Measurements from ENCODE around the gene CIB2. TPM values are rescaled to one million over a fixed set of nuclear protein-coding genes. Genes with fewer than 3 reads are reported as not detected.
A peak's percentile ranks its signal among the peaks of the same experiment; 100 is the strongest.

Gene CIB2
- total RNA-seq, 8 experiments from 2014 or later, result 0.56 to 27.4 (median 19.9) TPM

DNA sequence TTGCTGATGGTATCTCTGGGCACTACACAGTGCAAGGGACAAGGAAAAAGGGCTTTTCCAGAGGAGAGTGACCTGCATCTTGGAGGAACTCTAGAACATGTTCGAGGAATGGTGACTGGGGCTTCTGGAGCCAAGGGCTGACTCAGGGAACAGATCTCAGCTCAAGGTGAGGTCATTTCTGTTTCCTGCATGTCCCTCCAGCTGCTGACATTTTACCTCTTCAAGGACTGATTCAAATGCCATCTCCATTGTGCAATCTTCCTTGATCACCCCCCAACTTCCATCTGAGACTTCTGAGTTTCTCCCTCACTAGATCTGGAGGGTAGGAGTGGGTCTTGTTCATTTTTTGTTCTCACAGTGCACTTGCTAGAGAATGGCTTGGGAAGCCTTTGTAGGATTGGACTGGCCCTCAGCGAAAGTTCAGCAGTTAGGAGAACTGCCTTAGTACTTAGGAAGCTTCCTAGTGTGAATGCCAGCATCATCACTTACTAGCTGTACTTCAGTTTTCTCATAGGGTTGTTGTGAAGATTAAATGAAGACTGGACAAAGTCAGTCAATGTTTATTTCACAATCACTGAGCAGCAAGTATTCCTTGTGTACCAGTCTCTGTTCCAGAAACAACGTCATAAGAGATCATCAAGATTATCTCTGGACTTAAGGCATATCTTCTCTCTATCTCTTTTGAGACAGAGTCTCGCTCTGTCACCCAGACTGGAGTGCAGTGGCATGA, 15.3 kb upstream of the CIB2 start:
- 71 to 100% (median 83%) methylated on average over 1 to 4 of the region's 4 CpGs; no CpG with 5 or more reads in 3 of the 10 experiments for WGBS, 10 experiments
- H3K4me1 ChIP-seq (replicated peaks in 1 of 2), result peaks cover 4 to 15% of the 10 kb centered on the region in 2 donors
- no peak overlapping the region for H3K4me3 ChIP-seq
- H3K27ac ChIP-seq, result no peak overlapping the region
- in situ Hi-C loops (cut with MboI; ENCODE audit: low pct_unique_long_range_greater_than_20kb in 2 of 9, low sequenced_read_pairs in 9 of 9, unreplicated experiment in 9 of 9), result no loop called here
- ATAC-seq (replicated peaks in 6 of 8), result no peak

DNA sequence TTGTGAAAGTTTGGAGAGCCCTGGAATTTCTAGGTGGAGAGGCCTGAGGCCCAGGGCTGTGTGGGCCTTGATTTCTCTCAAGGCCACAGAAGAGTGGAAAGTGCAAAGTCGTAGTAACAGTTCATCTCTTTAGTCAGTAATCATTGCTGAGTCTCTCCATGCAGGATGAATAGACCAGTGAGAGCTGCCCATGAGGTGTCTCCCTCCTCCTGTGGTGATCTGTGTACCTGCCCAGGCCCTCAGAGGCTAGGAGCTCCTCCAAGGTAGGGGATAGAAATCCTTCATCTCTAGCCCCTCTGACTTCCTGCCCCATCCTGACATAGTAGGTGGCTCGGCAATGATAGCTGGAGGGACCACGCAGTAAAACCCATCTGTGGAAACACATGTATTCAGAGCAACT, 11.1 kb upstream of the CIB2 start:
- Histone ChIP-seq H3K27ac (no peak overlapping the region), H3K4me3 (no peak overlapping the region), H3K4me1 (replicated peaks in 1 of 2) (no peaks in the 10 kb centered on the region)
- in situ Hi-C loops (cut with MboI; ENCODE audit: low pct_unique_long_range_greater_than_20kb in 2 of 9, low sequenced_read_pairs in 9 of 9, unreplicated experiment in 9 of 9), result no loop called here
- WGBS, 10 experiments, result 42 to 100% (median 81%) methylated on average over 1 to 3 of the region's 3 CpGs; no CpG with 5 or more reads in 5 of the 10 experiments
- no peak for ATAC-seq (replicated peaks in 6 of 8)

- in situ Hi-C loops (cut with MboI; ENCODE audit: low pct_unique_long_range_greater_than_20kb in 2 of 9, low sequenced_read_pairs in 9 of 9, unreplicated experiment in 9 of 9), result no loop called here
- no peak overlapping the region for H3K27ac ChIP-seq
- no peaks in the 10 kb centered on the region for H3K4me1 ChIP-seq (replicated peaks in 1 of 2)
- H3K4me3 ChIP-seq, result no peak overlapping the region
- no peak for ATAC-seq (replicated peaks in 6 of 8)
Observed at GRCh38 chr15:78140292-78140691, 9.0 kb upstream of the CIB2 start.

- Histone ChIP-seq H3K27ac (no peak overlapping the region), H3K4me3 (no peak overlapping the region), H3K4me1 (replicated peaks in 1 of 2) (no peaks in the 10 kb centered on the region)
- 57 to 100% (median 100%) methylated on average over 1 to 4 of the region's 5 CpGs; no CpG with 5 or more reads in 2 of the 10 experiments for WGBS, 10 experiments
- ATAC-seq (replicated peaks in 6 of 8), result no peak
- in situ Hi-C loops (cut with MboI; ENCODE audit: low pct_unique_long_range_greater_than_20kb in 2 of 9, low sequenced_read_pairs in 9 of 9, unreplicated experiment in 9 of 9), result loop anchor here in 1 of 9 experiments (10.0 kb wide), 1 partner anchor 105 kb away; no protein-coding TSS in a partner anchor
Observed at GRCh38 chr15:78139578-78139977, 8.3 kb upstream of the CIB2 start.

- no peak for ATAC-seq (replicated peaks in 6 of 8)
- WGBS, 10 experiments, result 71 to 100% (median 92%) methylated on average over 1 to 2 of the region's 2 CpGs; no CpG with 5 or more reads in 6 of the 10 experiments
- H3K4me1 ChIP-seq (replicated peaks in 1 of 2), result peaks cover 7 to 10% of the 10 kb centered on the region in 2 donors
- no peak overlapping the region for H3K27ac ChIP-seq
- no peak overlapping the region for H3K4me3 ChIP-seq
- in situ Hi-C loops (cut with MboI; ENCODE audit: low pct_unique_long_range_greater_than_20kb in 2 of 9, low sequenced_read_pairs in 9 of 9, unreplicated experiment in 9 of 9), result loop anchor here in 1 of 9 experiments (10.0 kb wide), 1 partner anchor 111 kb away; no protein-coding TSS in a partner anchor
Observed at GRCh38 chr15:78133801-78134200, 2.6 kb upstream of the CIB2 start.

DNA sequence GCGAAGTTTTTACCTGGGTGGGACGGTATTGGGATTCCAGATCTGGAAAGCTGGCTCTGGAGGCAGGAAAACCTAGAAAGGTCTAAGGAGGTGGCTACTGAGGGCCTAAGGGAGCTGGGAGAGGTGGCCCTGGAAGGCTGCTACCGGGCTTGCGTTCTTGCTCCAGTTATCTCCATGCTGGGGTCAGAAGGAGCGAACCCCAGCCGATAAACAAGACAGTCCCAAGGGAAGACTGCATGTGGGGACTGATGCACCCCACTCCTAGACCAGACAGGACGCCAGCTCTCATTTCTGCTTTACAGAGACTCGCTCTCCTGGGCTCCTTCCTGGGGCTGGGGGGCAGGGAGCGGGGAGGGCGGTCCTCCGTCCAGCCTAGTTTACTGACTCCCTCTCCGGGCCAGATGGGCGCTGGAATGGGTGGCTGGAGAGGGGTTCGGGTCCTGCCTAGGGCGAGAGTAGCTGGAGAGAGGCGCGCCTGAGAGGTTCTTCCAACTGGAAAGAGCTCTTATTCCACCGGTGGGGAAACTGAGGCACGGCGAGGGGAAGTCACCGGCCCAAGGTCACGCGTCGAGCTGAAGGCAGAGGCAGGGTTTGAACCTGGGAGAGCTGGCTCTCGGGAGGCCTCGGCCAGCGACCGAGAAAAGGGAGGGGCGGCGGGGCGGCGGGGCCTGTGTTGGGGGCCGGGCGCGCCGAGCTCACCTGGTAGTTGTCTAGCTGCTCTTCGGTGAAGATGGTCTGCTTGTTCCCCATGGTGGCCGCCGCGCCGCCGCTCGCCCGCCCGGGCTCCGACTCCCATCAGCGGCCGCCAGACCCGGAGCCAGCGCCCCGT, 565 bp downstream of the CIB2 start:
- peak overlapping the region; percentile 41 to 78 (median 54) for H3K4me3 ChIP-seq
- peak in 3 of 8 experiments; percentile 1 to 18 (median 9) for ATAC-seq (replicated peaks in 6 of 8)
- H3K27ac ChIP-seq, result peak overlapping the region; percentile 12 to 61
- in situ Hi-C loops (cut with MboI; ENCODE audit: low pct_unique_long_range_greater_than_20kb in 2 of 9, low sequenced_read_pairs in 9 of 9, unreplicated experiment in 9 of 9), result loop anchor here in 1 of 9 experiments (10.0 kb wide), 1 partner anchor 114 kb away; no protein-coding TSS in a partner anchor
- WGBS, 10 experiments, result 70 to 89% (median 79%) methylated on average over 2 to 5 of the region's 51 CpGs; no CpG with 5 or more reads in 7 of the 10 experiments
- peaks cover 7 to 10% of the 10 kb centered on the region in 2 donors for H3K4me1 ChIP-seq (replicated peaks in 1 of 2)

- no peak overlapping the region for H3K4me3 ChIP-seq
- no peak for ATAC-seq (replicated peaks in 6 of 8)
- H3K27ac ChIP-seq, result no peak overlapping the region
- in situ Hi-C loops (cut with MboI; ENCODE audit: low pct_unique_long_range_greater_than_20kb in 2 of 9, low sequenced_read_pairs in 9 of 9, unreplicated experiment in 9 of 9), result loop anchor here in 1 of 9 experiments (10.0 kb wide), 1 partner anchor 115 kb away; no protein-coding TSS in a partner anchor
- peaks cover 7 to 10% of the 10 kb centered on the region in 2 donors for H3K4me1 ChIP-seq (replicated peaks in 1 of 2)
- 60 to 100% methylated on average over 1 to 3 of the region's 5 CpGs; no CpG with 5 or more reads in 8 of the 10 experiments for WGBS, 10 experiments
Observed at GRCh38 chr15:78129751-78130287, 1.4 kb downstream of the CIB2 start.

DNA sequence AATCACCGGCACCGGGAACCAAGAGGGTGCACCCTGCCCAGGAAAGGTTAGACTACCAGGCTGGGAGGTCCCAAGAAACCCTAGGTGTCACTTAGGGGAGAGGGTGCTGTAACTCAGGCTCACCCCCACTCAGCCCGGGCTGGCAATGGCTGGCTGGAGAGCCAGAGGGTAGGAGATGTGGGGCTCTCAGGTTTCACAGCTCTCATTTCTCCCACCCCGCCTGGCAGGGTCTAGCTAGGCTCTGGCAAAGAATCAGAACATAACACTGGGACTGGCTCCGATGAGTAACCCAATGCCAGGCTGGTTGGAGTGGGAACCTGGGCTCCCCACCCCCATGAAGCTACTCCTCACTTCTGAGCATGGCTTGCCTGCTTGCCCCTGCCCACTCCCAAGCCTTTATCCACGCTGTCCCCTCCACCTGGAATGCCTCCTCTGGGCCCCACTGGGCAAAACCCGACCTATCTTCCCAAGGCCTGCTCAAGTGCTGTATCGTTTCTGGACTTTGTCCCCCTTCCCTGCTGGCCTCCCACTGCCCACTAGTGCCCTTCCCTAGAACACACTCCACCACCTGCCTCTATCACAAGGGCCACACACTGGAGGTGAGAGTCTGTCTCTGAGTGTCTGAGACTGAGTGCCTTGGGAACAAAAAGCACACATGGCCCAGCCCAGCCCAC, 2.0 kb downstream of the CIB2 start:
- Histone ChIP-seq H3K27ac (no peak overlapping the region), H3K4me1 (replicated peaks in 1 of 2) (peaks cover 7 to 10% of the 10 kb centered on the region in 2 donors), H3K4me3 (no peak overlapping the region)
- no peak for ATAC-seq (replicated peaks in 6 of 8)
- WGBS, 10 experiments, result 80 to 100% (median 83%) methylated on average over 1 to 3 of the region's 8 CpGs; no CpG with 5 or more reads in 7 of the 10 experiments
- in situ Hi-C loops (cut with MboI; ENCODE audit: low pct_unique_long_range_greater_than_20kb in 2 of 9, low sequenced_read_pairs in 9 of 9, unreplicated experiment in 9 of 9), result no loop called here

DNA sequence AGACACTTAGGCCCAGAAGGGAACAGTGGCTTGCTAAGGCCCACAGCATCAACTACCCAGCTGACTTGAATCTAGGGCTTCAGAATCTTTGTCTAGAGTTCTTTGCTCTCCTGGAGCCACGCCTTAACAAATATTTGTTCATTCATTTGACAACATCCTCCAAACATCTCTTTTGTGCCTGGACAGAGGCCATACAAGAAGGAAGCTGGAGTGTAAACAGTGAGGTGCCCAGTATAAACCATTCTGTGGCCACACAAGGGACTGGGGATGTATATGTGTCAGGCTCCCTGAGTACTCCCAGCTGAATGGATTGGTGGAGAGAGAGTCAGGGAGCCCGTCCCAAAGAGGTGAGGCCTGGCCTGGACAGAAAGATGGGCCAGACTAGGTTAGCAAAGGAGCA, 3.4 kb downstream of the CIB2 start:
- 0 to 100% (median 49%) methylated on average over 1 to 2 of the region's 2 CpGs; no CpG with 5 or more reads in 2 of the 10 experiments for WGBS, 10 experiments
- Histone ChIP-seq H3K27ac (no peak overlapping the region), H3K4me1 (replicated peaks in 1 of 2) (peaks cover 7 to 10% of the 10 kb centered on the region in 2 donors), H3K4me3 (no peak overlapping the region)
- in situ Hi-C loops (cut with MboI; ENCODE audit: low pct_unique_long_range_greater_than_20kb in 2 of 9, low sequenced_read_pairs in 9 of 9, unreplicated experiment in 9 of 9), result no loop called here
- peak in 1 of 8 experiments; percentile 1 for ATAC-seq (replicated peaks in 6 of 8)

DNA sequence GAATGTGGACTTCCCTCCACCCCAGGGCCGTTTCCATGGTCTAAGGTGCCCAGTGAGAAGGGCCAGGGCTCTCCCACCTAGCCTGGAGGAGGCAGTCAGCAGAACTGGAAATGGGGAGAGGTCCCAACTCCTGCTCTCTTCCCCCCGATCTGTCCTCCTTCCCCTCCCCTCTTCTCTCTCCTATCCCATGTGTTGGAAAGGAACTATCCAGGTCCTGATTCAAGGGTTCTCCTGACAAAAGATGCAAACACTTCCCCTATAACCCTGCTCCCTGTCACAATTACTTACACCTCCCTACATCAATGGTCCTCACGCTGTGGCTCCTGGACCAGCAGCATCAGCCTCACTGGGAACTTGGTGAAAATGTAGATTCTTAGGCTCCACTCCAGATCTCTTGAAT, 6.0 kb downstream of the CIB2 start:
- H3K4me3 ChIP-seq, result no peak overlapping the region
- no peak for ATAC-seq (replicated peaks in 6 of 8)
- WGBS, 10 experiments, result 40 to 100% (median 80%) methylated on average over 1 to 2 of the region's 3 CpGs; no CpG with 5 or more reads in 5 of the 10 experiments
- no peak overlapping the region for H3K27ac ChIP-seq
- H3K4me1 ChIP-seq (replicated peaks in 1 of 2), result no peaks in the 10 kb centered on the region
- in situ Hi-C loops (cut with MboI; ENCODE audit: low pct_unique_long_range_greater_than_20kb in 2 of 9, low sequenced_read_pairs in 9 of 9, unreplicated experiment in 9 of 9), result no loop called here

- in situ Hi-C loops (cut with MboI; ENCODE audit: low pct_unique_long_range_greater_than_20kb in 2 of 9, low sequenced_read_pairs in 9 of 9, unreplicated experiment in 9 of 9), result loop anchor here in 7 of 9 experiments (25.0 kb wide), 2 partner anchors 117 to 158 kb away; partner anchors contain the start of gene ACSBG1 (in 3 of the 7)
- Histone ChIP-seq H3K27ac (no peak overlapping the region), H3K4me1 (replicated peaks in 1 of 2) (peaks cover 0 to 5% of the 10 kb centered on the region in 2 donors), H3K4me3 (no peak overlapping the region)
- WGBS, 10 experiments, result 11 to 83% (median 71%) methylated on average over 1 to 3 of the region's 5 CpGs; no CpG with 5 or more reads in 5 of the 10 experiments
- ATAC-seq (replicated peaks in 6 of 8), result no peak
Observed at GRCh38 chr15:78120523-78120922, 10.7 kb downstream of the CIB2 start.

DNA sequence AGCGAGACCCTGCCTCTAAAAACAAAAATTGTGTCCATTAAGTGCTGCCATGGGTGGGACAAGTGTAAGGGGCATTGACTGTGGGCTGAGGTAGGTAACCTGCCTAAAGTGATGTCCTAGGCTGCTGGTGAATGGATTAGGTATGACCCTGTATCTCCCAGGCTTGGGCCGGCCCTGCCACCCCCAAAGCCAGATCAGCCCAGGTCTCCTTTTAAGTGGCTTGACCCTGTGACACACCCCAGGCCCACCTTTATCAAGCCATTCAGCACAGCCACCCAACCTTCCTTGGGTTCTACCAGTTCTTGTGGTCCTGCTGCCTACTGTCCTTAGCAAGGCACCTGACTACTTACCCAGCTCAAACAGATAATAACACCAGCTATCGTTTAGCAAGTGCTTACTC, 18.7 kb downstream of the CIB2 start:
- 0 to 100% (median 28%) methylated on average over 1 to 2 of the region's 3 CpGs; no CpG with 5 or more reads in 4 of the 10 experiments for WGBS, 10 experiments

More for the DNA sequence above, 18.7 kb downstream of the CIB2 start:
- Histone ChIP-seq H3K27ac (no peak overlapping the region), H3K4me3 (no peak overlapping the region), H3K4me1 (replicated peaks in 1 of 2) (peaks cover 2 to 8% of the 10 kb centered on the region in 2 donors)
- in situ Hi-C loops (cut with MboI; ENCODE audit: low pct_unique_long_range_greater_than_20kb in 2 of 9, low sequenced_read_pairs in 9 of 9, unreplicated experiment in 9 of 9), result loop anchor here in 7 of 9 experiments (25.0 kb wide), 2 partner anchors 125 to 150 kb away; partner anchors contain the start of gene ACSBG1 (in 3 of the 7)
- ATAC-seq (replicated peaks in 6 of 8), result no peak

Measured in motor neuron (in vitro differentiated cells).